Measurements from ENCODE around the gene EXOC6.
"Not testable (repeated sequence)": the region's sequence is repeated elsewhere in the genome, so short reads cannot be mapped to it uniquely, and the experiment has no call there.

The EXOC6 gene

DNA sequence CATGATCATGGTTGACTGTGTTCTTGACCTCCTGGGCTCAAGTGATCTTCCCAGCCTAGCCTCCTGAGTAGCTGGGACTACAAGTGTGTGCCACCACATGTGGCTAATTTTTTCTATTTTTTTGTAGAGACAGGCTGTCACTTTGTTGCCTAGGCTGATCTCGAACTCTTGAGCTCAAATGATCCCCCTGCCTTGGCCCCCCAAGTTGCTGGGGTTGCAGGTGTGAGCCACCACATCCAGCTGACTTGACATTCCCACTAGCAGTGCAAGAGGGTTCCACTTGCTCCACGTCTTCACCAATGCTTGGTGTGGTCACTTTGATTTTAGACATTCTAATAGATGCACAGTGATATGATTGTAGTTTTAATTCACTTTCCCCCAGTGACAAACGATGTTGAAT lies 250.5 kb downstream of the EXOC6 start:
- Histone ChIP-seq H3K4me3 (ENCODE audit: low read length, poor library complexity, severe bottlenecking) (no peak overlapping the region), H3K9me2 (replicated peaks; ENCODE audit: low read depth, low read length) (no peaks in the 10 kb centered on the region), H2AFZ (ENCODE audit: low read length) (no peak overlapping the region)

GRCh38 chr10:93099670-93100069 lies 251.3 kb downstream of the EXOC6 start:
- H3K9ac ChIP-seq (ENCODE audit: low read depth, low read length, poor library complexity, severe bottlenecking), result no peak overlapping the region
- H3K9me2 ChIP-seq (replicated peaks; ENCODE audit: low read depth, low read length), result no peaks in the 10 kb centered on the region

More for the DNA sequence above, 250.5 kb downstream of the EXOC6 start:
- Histone ChIP-seq H3K9me3 (ENCODE audit: insufficient read depth, low read depth, low read length) (peaks cover 3% of the 10 kb centered on the region; the same call in 1 of the 2 replicates), H3K36me3 (ENCODE audit: insufficient read depth, low read length) (no peaks in the 10 kb centered on the region), H3K4me1 (ENCODE audit: insufficient read depth, low read length, poor library complexity, severe bottlenecking) (no peaks in the 10 kb centered on the region), H4K20me1 (ENCODE audit: insufficient read depth, low read length, poor library complexity, severe bottlenecking) (no peaks in the 10 kb centered on the region), H3K79me2 (ENCODE audit: insufficient read depth, low read length) (no peaks in the 10 kb centered on the region), H3K4me2 (ENCODE audit: low read depth, low read length, poor library complexity, severe bottlenecking) (no peak overlapping the region), H3K9ac (ENCODE audit: low read depth, low read length, poor library complexity, severe bottlenecking) (no peak overlapping the region), H3K27me3 (ENCODE audit: insufficient read depth, low read length, poor library complexity, severe bottlenecking) (no peaks in the 10 kb centered on the region), H3F3A (ENCODE audit: low read depth) (no peaks in the 10 kb centered on the region)
- TF ChIP-seq EZH2phosphoT487 (IDR thresholded peaks at IDR 0.05; ENCODE audit: borderline replicate concordance) (no peak), CTCF (conservative IDR thresholded peaks at IDR 0.05; ENCODE audit: low read length) (no peak)

GRCh38 chr10:93101148-93101547 lies 252.8 kb downstream of the EXOC6 start:
- not testable (repeated sequence) for H3K9me3 ChIP-seq (ENCODE audit: insufficient read depth, low read depth, low read length); H3K4me3 ChIP-seq (ENCODE audit: low read length, poor library complexity, severe bottlenecking); H3K9me2 ChIP-seq (replicated peaks; ENCODE audit: low read depth, low read length); H3K79me2 ChIP-seq (ENCODE audit: insufficient read depth, low read length); H2AFZ ChIP-seq (ENCODE audit: low read length); H3K9ac ChIP-seq (ENCODE audit: low read depth, low read length, poor library complexity, severe bottlenecking); H3K27me3 ChIP-seq (ENCODE audit: insufficient read depth, low read length, poor library complexity, severe bottlenecking); H3K4me2 ChIP-seq (ENCODE audit: low read depth, low read length, poor library complexity, severe bottlenecking); H3K4me1 ChIP-seq (ENCODE audit: insufficient read depth, low read length, poor library complexity, severe bottlenecking); H4K20me1 ChIP-seq (ENCODE audit: insufficient read depth, low read length, poor library complexity, severe bottlenecking); H3F3A ChIP-seq (ENCODE audit: low read depth); H3K36me3 ChIP-seq (ENCODE audit: insufficient read depth, low read length)

More at GRCh38 chr10:93099670-93100069, 251.3 kb downstream of the EXOC6 start:
- Histone ChIP-seq H4K20me1 (ENCODE audit: insufficient read depth, low read length, poor library complexity, severe bottlenecking) (no peaks in the 10 kb centered on the region), H3K4me3 (ENCODE audit: low read length, poor library complexity, severe bottlenecking) (no peak overlapping the region), H3K4me1 (ENCODE audit: insufficient read depth, low read length, poor library complexity, severe bottlenecking) (no peaks in the 10 kb centered on the region), H3K27me3 (ENCODE audit: insufficient read depth, low read length, poor library complexity, severe bottlenecking) (no peaks in the 10 kb centered on the region), H3K79me2 (ENCODE audit: insufficient read depth, low read length) (no peaks in the 10 kb centered on the region), H3F3A (ENCODE audit: low read depth) (no peaks in the 10 kb centered on the region), H2AFZ (ENCODE audit: low read length) (no peak overlapping the region), H3K9me3 (ENCODE audit: insufficient read depth, low read depth, low read length) (peaks cover 7% of the 10 kb centered on the region; the same call in 1 of the 2 replicates), H3K4me2 (ENCODE audit: low read depth, low read length, poor library complexity, severe bottlenecking) (no peak overlapping the region), H3K36me3 (ENCODE audit: insufficient read depth, low read length) (no peaks in the 10 kb centered on the region)
- TF ChIP-seq CTCF (conservative IDR thresholded peaks at IDR 0.05; ENCODE audit: low read length) (no peak), EZH2phosphoT487 (IDR thresholded peaks at IDR 0.05; ENCODE audit: borderline replicate concordance) (no peak)

GRCh38 chr10:93103953-93104352 lies 255.6 kb downstream of the EXOC6 start:
- TF ChIP-seq CTCF (conservative IDR thresholded peaks at IDR 0.05; ENCODE audit: low read length) (no peak), EZH2phosphoT487 (IDR thresholded peaks at IDR 0.05; ENCODE audit: borderline replicate concordance) (no peak)

More at GRCh38 chr10:93103953-93104352, 255.6 kb downstream of the EXOC6 start:
- Histone ChIP-seq H3K27me3 (ENCODE audit: insufficient read depth, low read length, poor library complexity, severe bottlenecking) (no peaks in the 10 kb centered on the region), H3K9me2 (replicated peaks; ENCODE audit: low read depth, low read length) (no peaks in the 10 kb centered on the region), H3K4me1 (ENCODE audit: insufficient read depth, low read length, poor library complexity, severe bottlenecking) (no peaks in the 10 kb centered on the region), H3K9me3 (ENCODE audit: insufficient read depth, low read depth, low read length) (peaks cover 7% of the 10 kb centered on the region; the same call in 1 of the 2 replicates), H3K79me2 (ENCODE audit: insufficient read depth, low read length) (no peaks in the 10 kb centered on the region), H3F3A (ENCODE audit: low read depth) (no peaks in the 10 kb centered on the region), H3K4me3 (ENCODE audit: low read length, poor library complexity, severe bottlenecking) (no peak overlapping the region), H3K9ac (ENCODE audit: low read depth, low read length, poor library complexity, severe bottlenecking) (no peak overlapping the region), H3K4me2 (ENCODE audit: low read depth, low read length, poor library complexity, severe bottlenecking) (no peak overlapping the region), H3K36me3 (ENCODE audit: insufficient read depth, low read length) (no peaks in the 10 kb centered on the region), H2AFZ (ENCODE audit: low read length) (no peak overlapping the region), H4K20me1 (ENCODE audit: insufficient read depth, low read length, poor library complexity, severe bottlenecking) (no peaks in the 10 kb centered on the region)

All from Loucy (cell line).